ENCODE results near the gene ZNF862.

ZNF862 gene

DNA sequence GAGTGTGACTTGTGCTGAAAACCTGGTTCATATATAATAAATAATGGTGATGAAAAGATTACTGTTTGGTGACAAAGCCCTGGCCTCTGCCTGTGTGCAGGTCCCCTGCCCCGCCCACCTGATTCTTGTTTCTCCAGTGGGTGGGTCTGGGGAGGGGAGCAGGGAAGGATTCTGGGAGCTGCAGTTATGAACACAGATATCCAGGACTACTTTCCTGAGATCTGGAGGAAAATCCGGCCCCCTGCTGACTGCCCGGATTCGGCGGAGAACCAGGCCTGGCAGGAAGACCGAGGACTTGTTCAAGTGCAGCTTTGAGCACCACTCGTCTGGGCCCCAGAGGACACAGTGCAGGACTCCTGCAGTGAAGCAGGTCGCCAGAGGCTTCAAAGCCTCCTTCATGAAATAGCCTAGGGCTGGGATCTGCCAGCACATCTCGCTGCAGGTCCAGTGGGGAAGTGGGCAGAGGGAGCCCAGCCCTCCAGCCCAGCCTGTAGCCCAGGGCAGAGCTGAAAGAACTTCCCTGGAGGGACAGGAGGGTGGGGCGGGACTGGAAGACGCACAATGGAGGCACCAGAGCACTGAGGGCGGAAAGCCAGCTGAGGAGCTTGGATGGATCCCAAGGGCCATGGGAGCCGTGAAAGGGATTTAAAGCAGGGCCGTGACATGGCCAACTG lies 42.6 kb downstream of the ZNF862 start:
- ChIA-PET POLR2A (ENCODE audit: low non-redundant PET) (no interaction called here), CTCF (no interaction called here)
- H3K27ac ChIP-seq: no peak overlapping the region
- no peak for TF ChIP-seq CTCF (conservative IDR thresholded peaks at IDR 0.05; ENCODE audit: low read depth)
- DNase-seq (ENCODE audit: low spot score): no peak

DNA sequence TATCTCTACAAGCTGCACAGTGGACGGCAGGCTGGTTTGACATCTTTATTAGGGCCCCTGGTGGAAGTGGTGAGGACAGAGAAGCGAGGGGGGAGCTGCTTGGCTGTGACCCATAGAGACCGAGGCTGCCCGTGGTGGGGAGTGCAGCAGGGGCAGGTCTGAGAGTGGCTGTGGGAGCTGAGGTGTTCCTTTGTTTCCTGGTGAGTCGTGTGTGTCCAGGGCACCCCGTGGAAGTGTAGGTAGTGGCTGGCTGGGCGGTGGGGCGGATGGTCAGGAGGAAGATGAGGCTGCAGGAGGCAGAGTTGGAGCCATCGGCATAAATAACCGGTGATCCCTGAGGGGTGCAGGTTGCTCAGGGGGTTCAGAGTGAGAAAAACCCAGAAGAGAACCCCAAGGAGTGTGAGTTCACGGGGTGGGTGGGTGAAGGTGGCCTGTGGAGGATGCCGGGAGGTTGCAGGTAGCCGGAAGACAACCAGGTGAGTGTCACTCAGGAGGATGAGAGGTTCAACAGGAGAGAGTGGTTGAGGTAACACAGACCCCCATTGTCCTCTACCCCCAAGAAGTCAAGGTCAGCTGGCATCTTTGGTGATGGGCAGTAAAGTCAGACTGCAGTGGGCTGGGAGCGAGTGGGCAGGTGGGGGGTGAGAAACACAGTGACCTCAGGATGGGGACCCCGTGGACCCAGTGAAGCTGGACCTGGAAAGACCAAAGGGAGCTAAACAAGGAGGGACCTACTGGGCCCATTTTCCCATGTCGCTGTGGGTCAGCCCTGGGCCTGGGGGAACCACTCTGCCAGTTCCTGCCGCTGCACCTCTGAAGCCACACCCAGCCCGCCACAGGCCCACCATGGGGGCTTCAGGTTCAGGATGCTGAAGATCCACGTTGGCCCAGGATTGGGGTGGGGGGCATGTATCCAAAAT lies 43.4 kb downstream of the ZNF862 start:
- ChIA-PET POLR2A (ENCODE audit: low non-redundant PET) (no interaction called here), CTCF (no interaction called here)
- no peak for DNase-seq (ENCODE audit: low spot score)
- TF ChIP-seq CTCF (conservative IDR thresholded peaks at IDR 0.05; ENCODE audit: low read depth): no peak
- H3K27ac ChIP-seq: no peak overlapping the region

GRCh38 chr7:149882248-149883047 lies 44.3 kb downstream of the ZNF862 start:
- TF ChIP-seq CTCF (conservative IDR thresholded peaks at IDR 0.05; ENCODE audit: low read depth): no peak
- H3K27ac ChIP-seq: no peak overlapping the region
- ChIA-PET POLR2A (ENCODE audit: low non-redundant PET) (no interaction called here), CTCF (no interaction called here)
- DNase-seq (ENCODE audit: low spot score): no peak

- DNase-seq (ENCODE audit: low spot score): no peak
- H3K27ac ChIP-seq: no peak overlapping the region
Measured at GRCh38 chr7:149883048-149883438, 44.9 kb downstream of the ZNF862 start.

GRCh38 chr7:149883452-149883861 lies 45.3 kb downstream of the ZNF862 start:
- DNase-seq (ENCODE audit: low spot score): peak; percentile 15
- TF ChIP-seq CTCF (conservative IDR thresholded peaks at IDR 0.05; ENCODE audit: low read depth): peak; percentile 55
- ChIA-PET POLR2A (ENCODE audit: low non-redundant PET) (no interaction called here), CTCF (interaction anchor here (0.6 kb wide), 1 partner anchor 204 kb away, joined by 4 read pairs; no protein-coding TSS in a partner anchor)
- H3K27ac ChIP-seq: no peak overlapping the region

More at GRCh38 chr7:149883048-149883438, 44.9 kb downstream of the ZNF862 start:
- CTCF ChIA-PET: interaction anchor here (0.6 kb wide), 1 partner anchor 203 kb away, joined by 4 read pairs; no protein-coding TSS in a partner anchor
- no peak for TF ChIP-seq CTCF (conservative IDR thresholded peaks at IDR 0.05; ENCODE audit: low read depth)
- POLR2A ChIA-PET (ENCODE audit: low non-redundant PET): no interaction called here

GRCh38 chr7:149884016-149884415 lies 45.8 kb downstream of the ZNF862 start:
- no peak for DNase-seq (ENCODE audit: low spot score)
- CTCF ChIA-PET: no interaction called here
- H3K27ac ChIP-seq: no peak overlapping the region
- no peak for TF ChIP-seq CTCF (conservative IDR thresholded peaks at IDR 0.05; ENCODE audit: low read depth)
- POLR2A ChIA-PET (ENCODE audit: low non-redundant PET): no interaction called here

Measured in RWPE1 (cell line).